ENCODE data around the gene ATP9B. TPM values are rescaled to one million over a fixed set of nuclear protein-coding genes. Genes with fewer than 3 reads are reported as not detected.
A peak's percentile ranks its signal among the peaks of the same experiment; 100 is the strongest.

ATP9B gene
- total RNA-seq, 1 experiment from 2014 or later = 17.9 TPM

- ChIA-PET CTCF (no interaction called here), POLR2A (ENCODE audit: low non-redundant PET) (no interaction called here)
- TF ChIP-seq EZH2 (IDR thresholded peaks at IDR 0.05; ENCODE audit: borderline replicate concordance, low read depth, low read length, poor library complexity, severe bottlenecking) (no peak), CTCF (conservative IDR thresholded peaks at IDR 0.05; ENCODE audit: low read depth, low read length) (no peak)
- DNase-seq (ENCODE audit: low spot score) = no peak
- BruUV-seq (replicated peaks) = no TSS peak
- H3K27me3 ChIP-seq (replicated peaks; ENCODE audit: insufficient read depth, low read depth, low read length, poor library complexity) = no peaks in the 10 kb centered on the region
- no peaks in the 10 kb centered on the region for H3K36me3 ChIP-seq (ENCODE audit: insufficient read depth, low read length, poor library complexity, severe bottlenecking)
- no peak overlapping the region for H3K27ac ChIP-seq (ENCODE audit: low read depth, low read length, poor library complexity, severe bottlenecking)
- H3K4me3 ChIP-seq (ENCODE audit: low read depth, low read length, poor library complexity, severe bottlenecking) = no peak overlapping the region
- H3K4me1 ChIP-seq (ENCODE audit: insufficient read depth, low read length, poor library complexity, severe bottlenecking) = no peaks in the 10 kb centered on the region
- intact Hi-C loops (cut with micrococcal nuclease; ENCODE audit: unreplicated experiment) = no loop called here
- no peaks in the 10 kb centered on the region for H3K9me3 ChIP-seq (ENCODE audit: low read depth, low read length, poor library complexity, severe bottlenecking)
Measured at GRCh38 chr18:79121746-79122474, 52.7 kb downstream of the ATP9B start.

- ChIA-PET POLR2A (ENCODE audit: low non-redundant PET) (no interaction called here), CTCF (no interaction called here)
- BruUV-seq (replicated peaks) = no TSS peak
- DNase-seq (ENCODE audit: low spot score) = peak; percentile 30
- Histone ChIP-seq H3K4me1 (ENCODE audit: insufficient read depth, low read length, poor library complexity, severe bottlenecking) (no peaks in the 10 kb centered on the region), H3K9me3 (ENCODE audit: low read depth, low read length, poor library complexity, severe bottlenecking) (no peaks in the 10 kb centered on the region), H3K4me3 (ENCODE audit: low read depth, low read length, poor library complexity, severe bottlenecking) (no peak overlapping the region), H3K27me3 (replicated peaks; ENCODE audit: insufficient read depth, low read depth, low read length, poor library complexity) (no peaks in the 10 kb centered on the region), H3K27ac (ENCODE audit: low read depth, low read length, poor library complexity, severe bottlenecking) (no peak overlapping the region), H3K36me3 (ENCODE audit: insufficient read depth, low read length, poor library complexity, severe bottlenecking) (no peaks in the 10 kb centered on the region)
- no peak for TF ChIP-seq EZH2 (IDR thresholded peaks at IDR 0.05; ENCODE audit: borderline replicate concordance, low read depth, low read length, poor library complexity, severe bottlenecking)
- no peak for TF ChIP-seq CTCF (conservative IDR thresholded peaks at IDR 0.05; ENCODE audit: low read depth, low read length)
- intact Hi-C loops (cut with micrococcal nuclease; ENCODE audit: unreplicated experiment) = no loop called here
Measured at GRCh38 chr18:79123948-79124347, 54.8 kb downstream of the ATP9B start.

GRCh38 chr18:79129120-79129519 lies 59.9 kb downstream of the ATP9B start:
- no peak for TF ChIP-seq EZH2 (IDR thresholded peaks at IDR 0.05; ENCODE audit: borderline replicate concordance, low read depth, low read length, poor library complexity, severe bottlenecking)
- Histone ChIP-seq H3K36me3 (ENCODE audit: insufficient read depth, low read length, poor library complexity, severe bottlenecking) (no peaks in the 10 kb centered on the region), H3K27ac (ENCODE audit: low read depth, low read length, poor library complexity, severe bottlenecking) (no peak overlapping the region), H3K27me3 (replicated peaks; ENCODE audit: insufficient read depth, low read depth, low read length, poor library complexity) (no peaks in the 10 kb centered on the region), H3K4me3 (ENCODE audit: low read depth, low read length, poor library complexity, severe bottlenecking) (no peak overlapping the region), H3K9me3 (ENCODE audit: low read depth, low read length, poor library complexity, severe bottlenecking) (no peaks in the 10 kb centered on the region), H3K4me1 (ENCODE audit: insufficient read depth, low read length, poor library complexity, severe bottlenecking) (no peaks in the 10 kb centered on the region)
- no TSS peak for BruUV-seq (replicated peaks)
- POLR2A ChIA-PET (ENCODE audit: low non-redundant PET) = no interaction called here
- DNase-seq (ENCODE audit: low spot score) = no peak
- intact Hi-C loops (cut with micrococcal nuclease; ENCODE audit: unreplicated experiment) = no loop called here
- CTCF ChIA-PET = no interaction called here

- H3K9me3 ChIP-seq (ENCODE audit: low read depth, low read length, poor library complexity, severe bottlenecking) = no peaks in the 10 kb centered on the region
- H3K4me3 ChIP-seq (ENCODE audit: low read depth, low read length, poor library complexity, severe bottlenecking) = no peak overlapping the region
- DNase-seq (ENCODE audit: low spot score) = no peak
- intact Hi-C loops (cut with micrococcal nuclease; ENCODE audit: unreplicated experiment) = no loop called here
- no TSS peak for BruUV-seq (replicated peaks)
- H3K4me1 ChIP-seq (ENCODE audit: insufficient read depth, low read length, poor library complexity, severe bottlenecking) = no peaks in the 10 kb centered on the region
- POLR2A ChIA-PET (ENCODE audit: low non-redundant PET) = no interaction called here
- no peaks in the 10 kb centered on the region for H3K36me3 ChIP-seq (ENCODE audit: insufficient read depth, low read length, poor library complexity, severe bottlenecking)
- no peak for TF ChIP-seq EZH2 (IDR thresholded peaks at IDR 0.05; ENCODE audit: borderline replicate concordance, low read depth, low read length, poor library complexity, severe bottlenecking)
- no peak for TF ChIP-seq CTCF (conservative IDR thresholded peaks at IDR 0.05; ENCODE audit: low read depth, low read length)
- CTCF ChIA-PET = no interaction called here
- H3K27me3 ChIP-seq (replicated peaks; ENCODE audit: insufficient read depth, low read depth, low read length, poor library complexity) = no peaks in the 10 kb centered on the region
- no peak overlapping the region for H3K27ac ChIP-seq (ENCODE audit: low read depth, low read length, poor library complexity, severe bottlenecking)
Measured at GRCh38 chr18:79133724-79134123, 64.5 kb downstream of the ATP9B start.

Measured in A673 (cell line).